Heart left ventricle (tissue), 16 donors: ENCODE data around the gene CAPG. TPM values are rescaled to one million over a fixed set of nuclear protein-coding genes. Genes with fewer than 3 reads are reported as not detected.
A peak's percentile ranks its signal among the peaks of the same experiment; 100 is the strongest.

Experiments used
- ATAC-seq, 4 donors: fragments of 200-7000 bp; cut with Tn5 transposase; one replicate each; pipeline ENCODE4 v1.9.1; 2020 to 2022; ENCODE audit warnings: moderate library complexity in 4 of 4, mild to moderate bottlenecking in 3 of 4, moderate number of reproducible peaks in 1 of 4
- DNase-seq, 5 donors: peaks; one replicate each; pipeline ENCODE4 v3.0.0-alpha.2; 2020
- H3K27ac ChIP-seq, 12 donors: fragments of 200-600 bp; sonication (generic) in 4 of 12; one replicate each; pipeline versions ENCODE4 v1.5.0 to v1.8.0; 2016 to 2022; ENCODE audit warnings: mild to moderate bottlenecking in 2 of 12
- H3K27me3 ChIP-seq, 9 donors: fragments of 200-600 bp; sonication (generic) in 2 of 9; one replicate each; pipeline versions ENCODE4 v1.5.1 to v1.8.0; 2016 to 2022; ENCODE audit warnings: mild to moderate bottlenecking in 3 of 9
- H3K36me3 ChIP-seq, 9 donors: fragments of 200-600 bp; sonication (generic) in 2 of 9; one replicate each; pipeline versions ENCODE4 v1.5.0 to v1.8.0; 2018 to 2022; ENCODE audit warnings: mild to moderate bottlenecking in 2 of 9
- H3K4me1 ChIP-seq, 12 donors: fragments of 200-600 bp; sonication (generic) in 4 of 12; one replicate each; pipeline versions ENCODE4 v1.5.0 to v1.8.0; 2016 to 2022; ENCODE audit warnings: mild to moderate bottlenecking in 3 of 12
- H3K4me3 ChIP-seq, 12 donors: fragments of 200-600 bp; sonication (generic) in 4 of 12; one replicate each; pipeline versions ENCODE4 v1.5.0 to v1.8.0; 2017 to 2022; ENCODE audit warnings: mild to moderate bottlenecking in 9 of 12, moderate library complexity in 4 of 12
- H3K9me3 ChIP-seq, 12 donors: fragments of 200-600 bp; sonication (generic) in 4 of 12; one replicate each; pipeline versions ENCODE4 v1.5.0 to v1.8.0; 2016 to 2022; ENCODE audit warnings: mild to moderate bottlenecking in 1 of 12
- POLR2A ChIP-seq, 2 donors: fragments of 450-650 bp; IDR thresholded peaks; one replicate each; pipeline ENCODE4 v1.6.1; 2017; ENCODE audit warnings: antibody characterized with exemption in 2 of 2, mild to moderate bottlenecking in 2 of 2, moderate library complexity in 2 of 2
- WGBS, 4 donors: extraction: QIAGEN DNeasy Blood & Tissue Kit in 2 of 4; methylation state at CpG; one replicate each; pipeline versions ENCODE4 v1.1.5 to v1.1.7; 2013 to 2018; 5-methylcytosine and 5-hydroxymethylcytosine counted together
- intact Hi-C, 10 donors: fragments of 100-400 bp; cut with DNase I; formaldehyde crosslinking; loops; one replicate each; pipeline versions ENCODE4 v1.11.1 to v1.14.2; 2022
- polyA plus RNA-seq, 2 donors: library from polyadenylated mRNA; stranded (reverse); fragments of 200-250 nt; gene quantifications; one replicate each; pipeline ENCODE4 v1.2.3, GENCODE V29; 2013
- total RNA-seq, 9 donors: library from RNA; depleted of rRNA in 2 of 9; stranded (reverse); fragments of >200 nt in 2 of 9; fragmentation: NEBNext Ultra II Directional in 3 of 9; extraction: Animal tissue kit (Norgen Biotek cat#: 25700) in 3 of 9; gene quantifications; one replicate each; pipeline versions ENCODE4 v1.1.0 to v1.2.4, GENCODE V29; 2016 to 2023
- TF ChIP-seq, protein P1 (sequence below), 12 donors: fragments of 200-600 bp; sonication (generic) in 4 of 12; IDR thresholded peaks; one replicate each; pipeline versions ENCODE4 v1.5.0 to v1.8.0; 2018 to 2022; ENCODE audit warnings: antibody characterized with exemption in 12 of 12, mild to moderate bottlenecking in 5 of 12
- donor health status: ischemic (EF 13 %, LVEDD 7.1; RV severe dilation, severe dysfunction).
- donor health status: healthy with polysubstance abuse.
- donor health status: DM: no; HTN: yes; CAD: no.
- donor health status: DM: no; HTN: no; CAD: no.
- donor health status: ischemic (EF 25% LVEDD 6.9; RV normal size, moderate dysfunction).
- donor health status: ischemic (EF 25% LVEDD 5.7; RV mildly dilated, moderate dysfunction).
- donor health status: healthy.
- donor health status: DM: yes; HTN: yes; CAD: no.
- donor health status: ischemic (EF 35%, LVEDD 5.7; RV mildly dilated, moderate dysfunction).
- donor health status: nonischemic (EF 11% LVEDD 7.7; RV severe dilation, severe dysfunction).
- donor health status: DM: yes; HTN: yes; CAD: no.
- donor health status: PGD.
- donor health status: ischemic (EF 29% LVEDD 5.4; RV normal size, mild dysfunction).
- donor health status: nonischemic (EF 23%, LVEDD 6.1; RV moderate dilation, normal function).

CAPG gene
- total and polyA plus RNA-seq, 11 donors = 2.8 to 91.6 (median 4.5) TPM

DNA sequence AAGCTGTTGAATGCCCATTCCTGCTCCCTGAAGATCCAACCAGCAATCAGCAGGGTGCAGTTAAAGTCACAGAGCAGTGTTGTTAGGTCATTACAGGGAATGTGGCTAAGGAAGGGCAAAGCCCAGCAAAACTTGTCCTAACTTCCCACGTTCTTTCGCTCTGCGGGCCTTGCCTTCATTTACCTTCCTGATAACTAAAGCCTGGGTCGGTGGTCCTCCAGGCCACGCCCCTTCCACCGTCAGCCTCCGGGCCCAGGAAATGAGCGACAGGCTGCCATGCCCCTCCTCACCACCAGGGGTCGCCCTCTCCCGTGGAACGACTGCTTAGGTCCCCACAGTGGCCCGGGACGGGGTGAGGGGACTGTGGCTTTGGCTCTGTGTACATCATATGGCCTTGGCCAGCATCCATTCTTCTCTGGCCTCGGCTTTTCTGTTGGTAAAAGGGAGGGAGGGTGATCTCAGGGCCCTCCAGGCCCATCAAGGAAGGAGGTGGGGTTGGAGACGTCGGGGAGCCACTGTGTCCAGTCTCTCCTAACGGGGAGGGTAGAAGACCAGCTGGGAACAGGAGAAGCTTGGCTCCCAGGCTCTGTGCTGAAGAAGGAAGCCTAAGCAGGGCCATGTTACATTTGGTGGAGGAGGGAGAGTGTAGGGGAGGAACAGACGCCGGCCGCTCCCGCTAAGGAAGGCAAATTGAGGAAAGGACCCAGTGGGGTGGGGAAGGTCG, 10.5 kb upstream of the CAPG start:
- DNase-seq (peak; percentile 86 to 96 (median 89)), ATAC-seq (peak; percentile 76 to 83 (median 80))
- Histone ChIP-seq H3K27ac (peak overlapping the region; percentile 48 to 95 (median 66)), H3K4me1 (peaks cover 5 to 42% (median 24%) of the 10 kb centered on the region in 12 donors), H3K36me3 (no peaks in the 10 kb centered on the region), H3K27me3 (no peaks in the 10 kb centered on the region), H3K4me3 (peak overlapping the region in 9 of 12 donors; percentile 14 to 45 (median 19)), H3K9me3 (no peaks in the 10 kb centered on the region)
- intact Hi-C loops = loop anchor here (1.0 to 5.0 kb wide), 4 partner anchors 130 to 187 kb away; no protein-coding TSS in a partner anchor
- TF ChIP-seq, protein P1, sequence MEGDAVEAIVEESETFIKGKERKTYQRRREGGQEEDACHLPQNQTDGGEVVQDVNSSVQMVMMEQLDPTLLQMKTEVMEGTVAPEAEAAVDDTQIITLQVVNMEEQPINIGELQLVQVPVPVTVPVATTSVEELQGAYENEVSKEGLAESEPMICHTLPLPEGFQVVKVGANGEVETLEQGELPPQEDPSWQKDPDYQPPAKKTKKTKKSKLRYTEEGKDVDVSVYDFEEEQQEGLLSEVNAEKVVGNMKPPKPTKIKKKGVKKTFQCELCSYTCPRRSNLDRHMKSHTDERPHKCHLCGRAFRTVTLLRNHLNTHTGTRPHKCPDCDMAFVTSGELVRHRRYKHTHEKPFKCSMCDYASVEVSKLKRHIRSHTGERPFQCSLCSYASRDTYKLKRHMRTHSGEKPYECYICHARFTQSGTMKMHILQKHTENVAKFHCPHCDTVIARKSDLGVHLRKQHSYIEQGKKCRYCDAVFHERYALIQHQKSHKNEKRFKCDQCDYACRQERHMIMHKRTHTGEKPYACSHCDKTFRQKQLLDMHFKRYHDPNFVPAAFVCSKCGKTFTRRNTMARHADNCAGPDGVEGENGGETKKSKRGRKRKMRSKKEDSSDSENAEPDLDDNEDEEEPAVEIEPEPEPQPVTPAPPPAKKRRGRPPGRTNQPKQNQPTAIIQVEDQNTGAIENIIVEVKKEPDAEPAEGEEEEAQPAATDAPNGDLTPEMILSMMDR (IDR thresholded peaks at IDR 0.05) = peak in 11 of 12 donors; percentile 98 to 100 (median 100)
- TF ChIP-seq POLR2A (IDR thresholded peaks at IDR 0.05) = no peak
- 20 to 26% (median 23%) methylated on average over 22 of the region's 22 CpGs for WGBS, 4 donors

DNA sequence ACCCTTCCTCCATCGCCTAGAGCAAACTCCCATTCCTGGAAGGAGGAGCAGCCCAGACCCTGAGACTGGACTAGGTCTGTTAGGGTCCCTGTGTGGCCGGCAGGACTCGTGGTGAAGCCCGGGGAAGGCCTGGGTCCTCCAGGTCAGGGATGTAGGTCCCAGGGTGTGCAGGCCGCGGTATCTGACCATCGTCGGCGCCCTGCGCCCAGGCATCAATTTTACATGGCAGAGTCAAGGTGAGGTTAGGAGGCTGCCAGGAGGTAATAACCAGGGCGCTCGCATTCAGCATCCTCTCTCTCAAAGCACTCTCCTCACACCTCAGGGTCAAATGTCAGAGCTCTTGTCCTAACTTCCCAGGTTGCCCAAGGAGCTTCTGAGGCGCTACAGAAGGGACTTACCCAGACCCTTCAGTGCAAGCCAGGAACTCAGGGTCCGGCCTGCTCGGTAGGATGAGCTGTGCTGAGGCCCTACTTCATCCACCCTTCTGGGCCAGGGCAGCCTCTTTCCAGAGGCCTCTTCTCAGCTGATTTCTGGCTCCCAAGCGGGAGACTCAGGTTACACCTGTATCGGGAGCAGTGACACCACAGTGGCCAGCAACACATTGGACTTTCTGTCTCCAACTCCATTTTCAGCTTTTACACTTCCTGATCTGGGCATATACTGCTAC, 9.0 kb upstream of the CAPG start:
- peak overlapping the region; percentile 68 to 86 (median 76) for H3K4me3 ChIP-seq
- H3K9me3 ChIP-seq = no peaks in the 10 kb centered on the region
- DNase-seq (peak in 1 of 5 donors; percentile 65), ATAC-seq (peak in 1 of 4 donors; percentile 6)
- H3K27me3 ChIP-seq = peaks cover 0 to 2% (median 0%) of the 10 kb centered on the region in 9 donors
- H3K27ac ChIP-seq = peak overlapping the region; percentile 85 to 97 (median 94)
- H3K36me3 ChIP-seq = no peaks in the 10 kb centered on the region
- TF ChIP-seq POLR2A (IDR thresholded peaks at IDR 0.05) = no peak
- TF ChIP-seq, protein P1 (IDR thresholded peaks at IDR 0.05) = no peak
- peaks cover 5 to 54% (median 24%) of the 10 kb centered on the region in 12 donors for H3K4me1 ChIP-seq
- intact Hi-C loops = loop anchor here in 1 of 10 donors (5.0 kb wide), 1 partner anchor 198 kb away; the partner anchor contains the start of gene USP39
- WGBS, 4 donors = 56 to 64% (median 61%) methylated on average over 16 to 17 of the region's 17 CpGs

DNA sequence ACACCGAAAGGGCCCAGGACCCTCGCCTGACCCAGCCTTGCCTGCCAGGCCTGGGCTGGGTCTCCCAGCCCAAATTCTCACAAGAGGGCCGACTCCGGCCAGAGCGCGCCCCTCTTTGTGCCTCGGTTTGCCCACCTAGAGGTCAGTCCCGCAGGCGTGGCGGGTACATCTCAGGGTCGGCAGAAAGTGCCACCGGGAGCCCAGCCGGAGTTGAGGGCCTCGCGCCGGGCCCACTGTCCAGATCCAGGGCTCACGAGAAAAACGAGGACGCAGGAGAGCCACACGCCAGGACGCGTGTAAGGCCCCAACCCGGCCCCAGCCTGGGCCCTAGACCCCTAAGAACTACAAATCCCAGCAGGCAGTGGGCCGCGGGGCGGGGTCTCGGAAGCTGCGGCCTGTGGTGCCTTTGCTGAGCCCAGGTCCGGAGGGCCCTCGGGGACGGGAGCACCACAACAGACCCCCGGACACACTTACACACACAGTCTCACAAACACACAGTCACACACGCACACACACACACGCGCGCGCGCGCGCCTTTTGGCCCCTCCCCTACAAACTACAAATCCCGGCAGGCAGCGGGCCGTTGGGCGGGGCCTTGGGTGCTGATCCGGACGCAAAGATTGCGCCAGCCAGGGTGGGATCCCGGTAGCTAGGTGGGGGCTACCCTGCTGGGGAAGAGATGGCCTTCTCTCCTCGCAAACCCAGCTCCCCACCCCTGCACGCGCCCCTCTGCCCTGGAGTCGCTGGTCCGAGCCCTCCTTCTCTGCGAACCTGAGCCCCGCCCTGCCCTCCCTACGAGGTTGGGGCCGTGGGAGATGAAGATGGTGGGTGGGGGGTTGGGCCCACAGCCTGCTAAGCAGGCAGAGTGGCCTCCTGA, 8.2 kb upstream of the CAPG start, which contains the start of gene SH2D6:
TSS of gene SH2D6 (plus strand) at position 583 of the 877 bp plus-strand sequence. CDS start 10,752 bp downstream, outside the sequence.
- Histone ChIP-seq H3K27me3 (peaks cover 0 to 8% (median 3%) of the 10 kb centered on the region in 9 donors), H3K36me3 (no peaks in the 10 kb centered on the region), H3K9me3 (no peaks in the 10 kb centered on the region), H3K4me3 (peak within 1 kb of the TSS; percentile 68 to 86 (median 76)), H3K4me1 (peaks cover 5 to 61% (median 29%) of the 10 kb centered on the region in 12 donors), H3K27ac (peak within 1 kb of the TSS; percentile 85 to 97 (median 94))
- ATAC-seq (peak; percentile 64 to 84 (median 81)), DNase-seq (peak; percentile 86 to 93 (median 88))
- 13 to 20% (median 17%) methylated on average over 47 to 57 of the region's 57 CpGs for WGBS, 4 donors
- TF ChIP-seq POLR2A (IDR thresholded peaks at IDR 0.05) = peak in 1 of 2 donors; percentile 71
- TF ChIP-seq, protein P1 (IDR thresholded peaks at IDR 0.05) = no peak
- intact Hi-C loops = loop anchor here in 1 of 10 donors (5.0 kb wide), 1 partner anchor 199 kb away; the partner anchor contains the start of gene USP39
